ENCODE results near the gene TEX19. TPM values are rescaled to one million over a fixed set of nuclear protein-coding genes. Genes with fewer than 3 reads are reported as not detected.

Gene TEX19
- total RNA-seq, 1 experiment from 2014 or later: not detected

GRCh38 chr17:82348434-82348833 lies 10.6 kb upstream of the TEX19 start:
- BruUV-seq (replicated peaks): no TSS peak
- H3K36me3 Mint-ChIP-seq (ENCODE audit: insufficient read depth, unreplicated experiment): peaks cover 7% of the 10 kb centered on the region
- H3K27ac Mint-ChIP-seq (ENCODE audit: unreplicated experiment): no peak overlapping the region
- H3K4me3 Mint-ChIP-seq (ENCODE audit: low read depth, unreplicated experiment): no peak overlapping the region
- peaks cover 18% of the 10 kb centered on the region for H3K27me3 Mint-ChIP-seq (ENCODE audit: unreplicated experiment)
- CTCF ChIA-PET: no interaction called here
- no peak for DNase-seq
- H3K4me1 Mint-ChIP-seq (ENCODE audit: low read depth, unreplicated experiment): peaks cover 11% of the 10 kb centered on the region
- no peak for TF ChIP-seq CTCF (IDR thresholded peaks at IDR 0.05; ENCODE audit: unreplicated experiment)
- H3K9me3 Mint-ChIP-seq (ENCODE audit: low read depth, unreplicated experiment): no peaks in the 10 kb centered on the region
- intact Hi-C loops (cut with micrococcal nuclease; ENCODE audit: unreplicated experiment): no loop called here

- Mint-ChIP-seq H3K4me3 (ENCODE audit: low read depth, unreplicated experiment) (no peak overlapping the region), H3K27me3 (ENCODE audit: unreplicated experiment) (peaks cover 18% of the 10 kb centered on the region), H3K27ac (ENCODE audit: unreplicated experiment) (no peak overlapping the region), H3K4me1 (ENCODE audit: low read depth, unreplicated experiment) (peaks cover 11% of the 10 kb centered on the region), H3K9me3 (ENCODE audit: low read depth, unreplicated experiment) (no peaks in the 10 kb centered on the region), H3K36me3 (ENCODE audit: insufficient read depth, unreplicated experiment) (peaks cover 7% of the 10 kb centered on the region)
- no TSS peak for BruUV-seq (replicated peaks)
- TF ChIP-seq CTCF (IDR thresholded peaks at IDR 0.05; ENCODE audit: unreplicated experiment): no peak
- CTCF ChIA-PET: interaction anchor here (0.9 kb wide), 1 partner anchor 364 kb away, joined by 3 read pairs; no protein-coding TSS in a partner anchor
- DNase-seq: no peak
- intact Hi-C loops (cut with micrococcal nuclease; ENCODE audit: unreplicated experiment): no loop called here
Observed at GRCh38 chr17:82348866-82349265, 10.2 kb upstream of the TEX19 start.

- CTCF ChIA-PET: interaction anchor here (0.6 to 0.9 kb wide), 2 partner anchors 10 to 363 kb away, joined by 3 read pairs; no protein-coding TSS in a partner anchor
Observed at GRCh38 chr17:82349287-82349701, 9.8 kb upstream of the TEX19 start.

GRCh38 chr17:82350182-82351030 lies 8.6 kb upstream of the TEX19 start:
- intact Hi-C loops (cut with micrococcal nuclease; ENCODE audit: unreplicated experiment): loop anchor here (5.0 kb wide), 2 partner anchors 62 to 202 kb away; no protein-coding TSS in a partner anchor
- BruUV-seq (replicated peaks): no TSS peak
- Mint-ChIP-seq H3K9me3 (ENCODE audit: low read depth, unreplicated experiment) (no peaks in the 10 kb centered on the region), H3K4me1 (ENCODE audit: low read depth, unreplicated experiment) (peaks cover 11% of the 10 kb centered on the region), H3K4me3 (ENCODE audit: low read depth, unreplicated experiment) (no peak overlapping the region), H3K27ac (ENCODE audit: unreplicated experiment) (no peak overlapping the region), H3K36me3 (ENCODE audit: insufficient read depth, unreplicated experiment) (peaks cover 7% of the 10 kb centered on the region), H3K27me3 (ENCODE audit: unreplicated experiment) (peaks cover 18% of the 10 kb centered on the region)
- no peak for DNase-seq
- TF ChIP-seq CTCF (IDR thresholded peaks at IDR 0.05; ENCODE audit: unreplicated experiment): no peak
- CTCF ChIA-PET: interaction anchor here (0.6 kb wide), 2 partner anchors 9 to 28 kb away, joined by 4 to 6 read pairs; partner anchors contain the start of gene TEX19

More at GRCh38 chr17:82349287-82349701, 9.8 kb upstream of the TEX19 start:
- Mint-ChIP-seq H3K4me1 (ENCODE audit: low read depth, unreplicated experiment) (peaks cover 11% of the 10 kb centered on the region), H3K27ac (ENCODE audit: unreplicated experiment) (no peak overlapping the region), H3K36me3 (ENCODE audit: insufficient read depth, unreplicated experiment) (peaks cover 7% of the 10 kb centered on the region), H3K9me3 (ENCODE audit: low read depth, unreplicated experiment) (no peaks in the 10 kb centered on the region), H3K4me3 (ENCODE audit: low read depth, unreplicated experiment) (no peak overlapping the region), H3K27me3 (ENCODE audit: unreplicated experiment) (peaks cover 18% of the 10 kb centered on the region)
- no peak for DNase-seq
- TF ChIP-seq CTCF (IDR thresholded peaks at IDR 0.05; ENCODE audit: unreplicated experiment): no peak
- intact Hi-C loops (cut with micrococcal nuclease; ENCODE audit: unreplicated experiment): no loop called here
- no TSS peak for BruUV-seq (replicated peaks)

All from Calu3 (cell line).